Peyer's patch (tissue), 4 donors: ENCODE results near the gene OR6K3. TPM values are rescaled to one million over a fixed set of nuclear protein-coding genes. Genes with fewer than 3 reads are reported as not detected.

Source experiments
- DNase-seq, 3 donors: peaks; one replicate each; pipeline ENCODE4 v3.0.0-alpha.2; 2017 to 2019
- H3K27ac ChIP-seq, 4 donors: fragments of 200-600 bp; sonication (generic); one replicate each; pipeline ENCODE4 v1.5.1; 2016 to 2019
- H3K27me3 ChIP-seq, 2 donors: fragments of 200-600 bp; sonication (generic); one replicate each; pipeline ENCODE4 v1.5.1; 2019
- H3K36me3 ChIP-seq, 3 donors: fragments of 200-600 bp; sonication (generic); one replicate each; pipeline ENCODE4 v1.5.1; 2016 to 2019
- H3K4me1 ChIP-seq, 4 donors: fragments of 200-600 bp; sonication (generic); one replicate each; pipeline ENCODE4 v1.5.1; 2016 to 2019
- H3K4me3 ChIP-seq, 4 donors: fragments of 200-600 bp; sonication (generic); 1 replicate in 3 of 4; 2 replicates in 1 of 4; pipeline ENCODE4 v1.5.1; 2016 to 2019; ENCODE audit warnings: mild to moderate bottlenecking in 1 of 4
- H3K9me3 ChIP-seq, 4 donors: fragments of 200-600 bp; sonication (generic); one replicate each; pipeline ENCODE4 v1.5.1; 2016 to 2019; ENCODE audit warnings: mild to moderate bottlenecking in 1 of 4
- POLR2A ChIP-seq, 2 donors: fragments of 450-650 bp; IDR thresholded peaks; one replicate each; pipeline ENCODE4 v1.5.1; 2017; ENCODE audit warnings: antibody characterized with exemption in 2 of 2, mild to moderate bottlenecking in 2 of 2, moderate library complexity in 2 of 2
- total RNA-seq, 4 donors: library from RNA; depleted of rRNA; stranded (reverse); fragments of >200 nt; gene quantifications; one replicate each; pipeline ENCODE4 v1.1.0, GENCODE V29; 2016
- TF ChIP-seq, protein P1 (sequence below), 6 experiments: fragments of 450-650 bp in 4 of 6; fragments of 200-600 bp in 2 of 6; sonication (generic) in 1 of 6; IDR thresholded peaks; one replicate each; pipeline ENCODE4 v1.5.1; 2017 to 2019; ENCODE audit warnings: antibody characterized with exemption in 6 of 6, mild to moderate bottlenecking in 3 of 6, moderate library complexity in 1 of 6

OR6K3 gene
- total RNA-seq, 4 donors from 2014 or later = not detected

DNA sequence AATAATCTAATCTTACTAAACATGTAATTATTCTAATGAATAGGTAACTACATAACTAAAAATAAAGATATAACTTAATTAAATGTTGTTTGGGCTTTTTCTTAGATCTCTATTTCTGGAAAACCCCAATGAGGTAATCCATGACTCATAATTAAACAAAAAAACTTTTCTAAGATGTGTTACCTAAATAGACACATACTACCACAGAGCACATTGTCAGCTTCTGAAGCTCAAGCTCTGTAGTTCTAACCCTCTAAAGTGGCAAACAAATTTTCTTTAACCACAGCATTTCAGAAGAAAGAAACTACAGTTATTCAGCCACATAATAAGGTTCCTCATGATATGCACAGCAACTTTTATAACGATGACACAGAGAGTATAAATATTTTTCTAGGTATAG lies 4.2 kb downstream of the OR6K3 start:
- Histone ChIP-seq H3K4me1 (no peaks in the 10 kb centered on the region), H3K27me3 (no peaks in the 10 kb centered on the region), H3K36me3 (no peaks in the 10 kb centered on the region), H3K27ac (no peak overlapping the region), H3K4me3 (no peak overlapping the region), H3K9me3 (no peaks in the 10 kb centered on the region)
- DNase-seq = no peak
- no peak for TF ChIP-seq POLR2A (IDR thresholded peaks at IDR 0.05)
- TF ChIP-seq, protein P1, sequence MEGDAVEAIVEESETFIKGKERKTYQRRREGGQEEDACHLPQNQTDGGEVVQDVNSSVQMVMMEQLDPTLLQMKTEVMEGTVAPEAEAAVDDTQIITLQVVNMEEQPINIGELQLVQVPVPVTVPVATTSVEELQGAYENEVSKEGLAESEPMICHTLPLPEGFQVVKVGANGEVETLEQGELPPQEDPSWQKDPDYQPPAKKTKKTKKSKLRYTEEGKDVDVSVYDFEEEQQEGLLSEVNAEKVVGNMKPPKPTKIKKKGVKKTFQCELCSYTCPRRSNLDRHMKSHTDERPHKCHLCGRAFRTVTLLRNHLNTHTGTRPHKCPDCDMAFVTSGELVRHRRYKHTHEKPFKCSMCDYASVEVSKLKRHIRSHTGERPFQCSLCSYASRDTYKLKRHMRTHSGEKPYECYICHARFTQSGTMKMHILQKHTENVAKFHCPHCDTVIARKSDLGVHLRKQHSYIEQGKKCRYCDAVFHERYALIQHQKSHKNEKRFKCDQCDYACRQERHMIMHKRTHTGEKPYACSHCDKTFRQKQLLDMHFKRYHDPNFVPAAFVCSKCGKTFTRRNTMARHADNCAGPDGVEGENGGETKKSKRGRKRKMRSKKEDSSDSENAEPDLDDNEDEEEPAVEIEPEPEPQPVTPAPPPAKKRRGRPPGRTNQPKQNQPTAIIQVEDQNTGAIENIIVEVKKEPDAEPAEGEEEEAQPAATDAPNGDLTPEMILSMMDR (IDR thresholded peaks at IDR 0.05) = no peak

DNA sequence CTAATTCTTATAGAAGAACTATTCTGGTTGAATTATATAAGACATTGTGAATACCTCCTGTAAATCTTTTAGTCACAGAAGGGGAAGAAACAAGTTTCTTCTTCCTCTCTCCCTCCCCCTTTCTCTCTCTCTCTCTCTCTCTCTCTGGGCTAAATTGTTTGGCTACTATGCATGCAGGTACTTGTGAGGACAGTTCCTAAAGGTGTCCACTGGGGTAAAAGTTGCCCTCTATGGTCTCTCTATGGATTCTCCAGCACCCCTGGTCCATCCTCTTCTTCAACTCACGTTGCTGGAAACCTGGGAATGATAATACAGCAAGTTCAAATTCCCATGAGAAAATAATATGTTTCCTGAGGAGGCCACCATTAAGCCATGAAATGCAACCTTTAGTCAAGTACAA lies 5.8 kb downstream of the OR6K3 start:
- Histone ChIP-seq H3K36me3 (no peaks in the 10 kb centered on the region), H3K4me3 (no peak overlapping the region), H3K4me1 (no peaks in the 10 kb centered on the region), H3K27me3 (no peaks in the 10 kb centered on the region), H3K9me3 (no peaks in the 10 kb centered on the region), H3K27ac (no peak overlapping the region)
- TF ChIP-seq POLR2A (IDR thresholded peaks at IDR 0.05) = no peak
- TF ChIP-seq, protein P1 (IDR thresholded peaks at IDR 0.05) = no peak
- no peak for DNase-seq

DNA sequence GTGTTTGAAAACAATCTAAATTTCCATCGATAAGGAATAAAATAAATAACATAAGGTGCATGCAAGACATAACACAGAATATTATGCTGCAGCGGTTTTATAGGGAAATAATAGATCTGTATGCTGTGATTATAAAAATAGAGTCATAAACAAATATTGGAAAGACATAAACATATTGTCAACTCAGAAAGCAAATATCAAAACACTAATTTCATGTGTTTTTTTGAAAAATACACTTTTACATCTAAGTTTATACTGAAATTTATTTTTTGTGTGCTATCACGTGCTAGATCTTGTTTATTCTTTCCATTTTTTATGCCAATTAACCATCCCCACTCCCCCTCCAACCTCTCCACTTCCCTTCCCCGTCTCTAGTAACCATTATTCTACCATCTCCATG lies 9.4 kb downstream of the OR6K3 start:
- Histone ChIP-seq H3K9me3 (no peaks in the 10 kb centered on the region), H3K36me3 (no peaks in the 10 kb centered on the region), H3K4me1 (no peaks in the 10 kb centered on the region), H3K4me3 (no peak overlapping the region), H3K27ac (no peak overlapping the region), H3K27me3 (no peaks in the 10 kb centered on the region)
- TF ChIP-seq POLR2A (IDR thresholded peaks at IDR 0.05) = no peak
- TF ChIP-seq, protein P1 (IDR thresholded peaks at IDR 0.05) = no peak
- no peak for DNase-seq

DNA sequence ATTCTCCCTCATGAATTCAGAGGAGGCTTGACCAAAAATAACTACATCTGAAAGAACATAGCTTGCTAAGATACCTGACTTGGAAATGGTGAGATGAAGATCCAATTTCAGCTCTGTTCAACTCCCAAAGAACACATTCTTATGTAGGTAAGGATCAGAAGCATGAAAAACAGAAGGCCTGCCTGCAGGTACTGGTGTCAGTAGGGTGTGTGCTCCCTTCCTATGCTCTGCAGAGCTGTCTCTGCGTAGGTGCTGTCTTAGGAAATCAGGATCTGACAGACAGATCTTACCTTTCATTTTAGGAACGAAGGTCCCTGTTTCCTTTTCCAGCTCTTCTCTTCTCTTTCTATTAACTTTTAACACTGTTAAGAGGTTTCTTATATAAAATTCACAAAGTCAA lies 14.4 kb downstream of the OR6K3 start:
- Histone ChIP-seq H3K27me3 (no peaks in the 10 kb centered on the region), H3K4me3 (no peak overlapping the region), H3K4me1 (no peaks in the 10 kb centered on the region), H3K27ac (no peak overlapping the region), H3K36me3 (no peaks in the 10 kb centered on the region), H3K9me3 (no peaks in the 10 kb centered on the region)
- no peak for TF ChIP-seq POLR2A (IDR thresholded peaks at IDR 0.05)
- TF ChIP-seq, protein P1 (IDR thresholded peaks at IDR 0.05) = no peak
- DNase-seq = no peak

DNA sequence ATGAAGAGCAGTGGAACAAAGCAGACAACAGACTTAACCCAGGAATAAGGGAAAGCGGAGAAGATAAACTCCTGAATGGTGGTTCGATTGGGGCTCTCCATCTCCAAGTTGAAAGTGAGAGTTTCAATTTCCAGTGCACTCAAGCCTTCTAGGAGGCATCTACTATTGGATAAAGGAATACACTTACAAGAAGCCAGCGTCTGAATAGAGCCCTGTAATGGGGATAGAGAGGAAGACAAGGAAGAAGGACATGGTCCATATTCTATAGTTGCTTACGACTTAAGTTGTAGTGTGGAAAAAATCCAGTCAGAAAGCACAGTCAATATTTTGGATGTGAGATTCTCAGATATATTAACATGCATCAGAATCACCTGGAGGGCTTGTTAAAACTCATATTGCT lies 20.0 kb downstream of the OR6K3 start, which contains the start of gene OR6K2:
OR6K2 (minus strand) TSS at position 101 of the 400 bp plus-strand sequence; CDS start at position 101, 0 bp downstream.
- no peak for TF ChIP-seq POLR2A (IDR thresholded peaks at IDR 0.05)
- TF ChIP-seq, protein P1 (IDR thresholded peaks at IDR 0.05) = no peak
- no peaks in the 10 kb centered on the region for H3K36me3 ChIP-seq
- no peaks in the 10 kb centered on the region for H3K4me1 ChIP-seq
- no peaks in the 10 kb centered on the region for H3K27me3 ChIP-seq
- H3K27ac ChIP-seq = no peak within 1 kb of the TSS
- H3K9me3 ChIP-seq = no peaks in the 10 kb centered on the region
- no peak within 1 kb of the TSS for H3K4me3 ChIP-seq
- no peak for DNase-seq

DNA sequence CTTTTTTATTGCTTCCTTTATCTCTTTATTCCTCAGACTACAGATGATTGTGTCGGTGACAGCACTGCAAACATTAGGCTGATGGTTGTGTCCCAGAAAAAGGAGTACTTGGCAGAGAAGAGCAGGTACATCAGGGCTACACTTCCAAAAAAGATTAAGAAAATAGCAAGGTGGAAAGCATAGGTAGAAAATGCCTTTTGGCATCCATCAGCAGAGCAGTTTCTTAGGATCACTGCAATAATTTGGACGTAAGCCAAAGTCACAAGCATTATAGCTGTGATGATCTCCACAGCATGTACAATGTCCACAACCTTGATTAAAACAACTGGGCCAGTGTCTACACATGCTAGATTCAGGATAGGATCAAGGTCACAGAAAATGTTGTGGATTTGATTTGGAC lies 25.9 kb downstream of the OR6K3 start:
- Histone ChIP-seq H3K36me3 (no peaks in the 10 kb centered on the region), H3K4me3 (no peak overlapping the region), H3K27ac (no peak overlapping the region)

More for the DNA sequence above, 25.9 kb downstream of the OR6K3 start:
- DNase-seq = no peak
- TF ChIP-seq POLR2A (IDR thresholded peaks at IDR 0.05) = no peak
- TF ChIP-seq, protein P1 (IDR thresholded peaks at IDR 0.05) = no peak
- no peaks in the 10 kb centered on the region for H3K27me3 ChIP-seq
- no peaks in the 10 kb centered on the region for H3K4me1 ChIP-seq
- no peaks in the 10 kb centered on the region for H3K9me3 ChIP-seq
